Measurements from ENCODE around the gene SORCS3.

DNA sequence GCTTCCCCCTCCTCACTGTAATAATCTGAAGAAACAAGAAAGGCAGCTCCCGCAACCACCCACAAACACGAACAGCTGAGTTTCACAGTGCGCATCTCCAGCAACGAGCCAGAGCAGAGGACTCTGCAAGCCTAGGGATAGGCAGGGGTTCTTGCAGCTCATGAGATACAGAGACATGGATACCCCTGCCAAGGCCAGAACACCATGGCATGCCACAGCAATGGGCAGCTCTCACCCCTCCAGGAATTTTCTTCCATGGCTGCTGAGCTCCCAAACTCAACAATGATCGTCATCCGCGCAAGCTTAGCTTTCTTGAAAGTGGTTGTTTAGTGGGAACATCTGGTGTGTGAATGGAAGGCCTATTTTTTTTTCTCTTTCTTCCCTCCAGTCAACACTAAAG is 637.3 kb downstream of the SORCS3 start:
- TF ChIP-seq JUN (CRISPR knock-in tag; IDR thresholded peaks at IDR 0.05) (no peak), NFYB (CRISPR knock-in tag; conservative IDR thresholded peaks at IDR 0.05; ENCODE audit: low read depth) (no peak), NR3C1 (CRISPR knock-in tag; conservative IDR thresholded peaks at IDR 0.05; ENCODE audit: low read depth) (no peak), ZNF121 (CRISPR knock-in tag; IDR thresholded peaks at IDR 0.05) (no peak), CREB1 (CRISPR knock-in tag; IDR thresholded peaks at IDR 0.05) (no peak)
- TF ChIP-seq, protein P1, sequence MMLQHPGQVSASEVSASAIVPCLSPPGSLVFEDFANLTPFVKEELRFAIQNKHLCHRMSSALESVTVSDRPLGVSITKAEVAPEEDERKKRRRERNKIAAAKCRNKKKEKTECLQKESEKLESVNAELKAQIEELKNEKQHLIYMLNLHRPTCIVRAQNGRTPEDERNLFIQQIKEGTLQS (CRISPR knock-in tag; conservative IDR thresholded peaks at IDR 0.05) = no peak
- TF ChIP-seq, protein P2, sequence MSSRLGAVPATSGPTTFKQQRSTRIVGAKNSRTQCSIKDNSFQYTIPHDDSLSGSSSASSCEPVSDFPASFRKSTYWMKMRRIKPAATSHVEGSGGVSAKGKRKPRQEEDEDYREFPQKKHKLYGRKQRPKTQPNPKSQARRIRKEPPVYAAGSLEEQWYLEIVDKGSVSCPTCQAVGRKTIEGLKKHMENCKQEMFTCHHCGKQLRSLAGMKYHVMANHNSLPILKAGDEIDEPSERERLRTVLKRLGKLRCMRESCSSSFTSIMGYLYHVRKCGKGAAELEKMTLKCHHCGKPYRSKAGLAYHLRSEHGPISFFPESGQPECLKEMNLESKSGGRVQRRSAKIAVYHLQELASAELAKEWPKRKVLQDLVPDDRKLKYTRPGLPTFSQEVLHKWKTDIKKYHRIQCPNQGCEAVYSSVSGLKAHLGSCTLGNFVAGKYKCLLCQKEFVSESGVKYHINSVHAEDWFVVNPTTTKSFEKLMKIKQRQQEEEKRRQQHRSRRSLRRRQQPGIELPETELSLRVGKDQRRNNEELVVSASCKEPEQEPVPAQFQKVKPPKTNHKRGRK (CRISPR knock-in tag; IDR thresholded peaks at IDR 0.05; ENCODE audit: borderline replicate concordance) = no peak

Measured in WTC11 (cell line).